Neural progenitor cell (in vitro differentiated cells): ENCODE results near the gene FHAD1. TPM values are rescaled to one million over a fixed set of nuclear protein-coding genes. Genes with fewer than 3 reads are reported as not detected.

Experiments used
- DNase-seq: peaks from one replicate; pipeline ENCODE4 v3.0.0-alpha.2; 2016; ENCODE audit warnings: low spot score
- H2AFZ ChIP-seq: fragments of 200-600 bp; sonication (generic); replicated peaks from 2 replicates; pipeline ENCODE4 v1.6.1; 2016; ENCODE audit warnings: antibody characterized with exemption
- H3F3A ChIP-seq: fragments of 200-600 bp; sonication (generic); 2 replicates; pipeline ENCODE4 v1.6.1; 2016; ENCODE audit warnings: antibody characterized with exemption, low read depth
- H3K27ac ChIP-seq: fragments of 200-600 bp; sonication (generic); 2 replicates; pipeline ENCODE4 v1.5.1; 2016; ENCODE audit warnings: mild to moderate bottlenecking
- H3K27me3 ChIP-seq: fragments of 200-600 bp; sonication (generic); 2 replicates; pipeline ENCODE4 v1.6.1; 2016; ENCODE audit warnings: mild to moderate bottlenecking, moderate library complexity
- H3K36me3 ChIP-seq: fragments of 200-600 bp; sonication (generic); 2 replicates; pipeline ENCODE4 v1.5.1; 2016
- H3K4me1 ChIP-seq: fragments of 200-600 bp; sonication (generic); 2 replicates; pipeline ENCODE4 v1.6.1; 2016; ENCODE audit warnings: mixed run types
- H3K4me2 ChIP-seq: fragments of 200-600 bp; sonication (generic); 2 replicates; pipeline ENCODE4 v1.6.1; 2016
- H3K4me3 ChIP-seq: fragments of 200-600 bp; sonication (generic); 2 replicates; pipeline ENCODE4 v1.5.1; 2016
- H3K79me2 ChIP-seq: fragments of 200-600 bp; sonication (generic); 2 replicates; pipeline ENCODE4 v1.6.1; 2016; ENCODE audit warnings: low read depth
- H3K9ac ChIP-seq: fragments of 200-600 bp; sonication (generic); 2 replicates; pipeline ENCODE4 v1.6.1; 2016
- H3K9me3 ChIP-seq: fragments of 200-600 bp; sonication (generic); 2 replicates; pipeline ENCODE4 v1.5.1; 2016; ENCODE audit warnings: low read depth
- H4K20me1 ChIP-seq: fragments of 200-600 bp; sonication (generic); 2 replicates; pipeline ENCODE4 v1.6.1; 2016; ENCODE audit warnings: low read depth
- H3K27ac Mint-ChIP-seq: 3 replicates; pipeline ENCODE4 v1.8.0; 2021; ENCODE audit warnings: mixed read lengths
- H3K27me3 Mint-ChIP-seq: 2 replicates; pipeline ENCODE4 v1.8.0; 2022; ENCODE audit warnings: low read depth, mild to moderate bottlenecking, inconsistent platforms, moderate library complexity, mixed read lengths; ENCODE audit not compliant: insufficient read depth
- H3K36me3 Mint-ChIP-seq: 3 replicates; pipeline ENCODE4 v1.8.0; 2021; ENCODE audit warnings: mixed read lengths
- H3K4me1 Mint-ChIP-seq: 3 replicates; pipeline ENCODE4 v1.8.0; 2021; ENCODE audit warnings: mixed read lengths
- H3K4me3 Mint-ChIP-seq: 3 replicates; pipeline ENCODE4 v1.8.0; 2021; ENCODE audit warnings: mild to moderate bottlenecking, moderate library complexity, mixed read lengths
- H3K9me3 Mint-ChIP-seq: 3 replicates; pipeline ENCODE4 v1.8.0; 2020; ENCODE audit warnings: mixed read lengths
- EZH2 ChIP-seq: fragments of 200-600 bp; sonication (generic); IDR thresholded peaks from 2 replicates; pipeline ENCODE4 v1.6.1; 2017; ENCODE audit warnings: antibody characterized with exemption, mild to moderate bottlenecking, moderate library complexity
- EZH2phosphoT487 ChIP-seq: fragments of 200-600 bp; sonication (generic); IDR thresholded peaks from 2 replicates; pipeline ENCODE4 v1.6.1; 2017; ENCODE audit warnings: antibody characterized with exemption
- total RNA-seq: library from RNA; depleted of rRNA; stranded (reverse); fragments of >200 nt; gene quantifications from 2 replicates; pipeline ENCODE4 v1.2.3, GENCODE V29; 2015; ENCODE audit warnings: low replicate concordance
- TF ChIP-seq, protein P1 (sequence below): fragments of 200-600 bp; sonication (generic); IDR thresholded peaks from 2 replicates; pipeline ENCODE4 v1.5.1; 2017; ENCODE audit warnings: antibody characterized with exemption, mild to moderate bottlenecking

The FHAD1 gene
- total RNA-seq: 2.9 and 9.1 TPM in 2 replicates

DNA sequence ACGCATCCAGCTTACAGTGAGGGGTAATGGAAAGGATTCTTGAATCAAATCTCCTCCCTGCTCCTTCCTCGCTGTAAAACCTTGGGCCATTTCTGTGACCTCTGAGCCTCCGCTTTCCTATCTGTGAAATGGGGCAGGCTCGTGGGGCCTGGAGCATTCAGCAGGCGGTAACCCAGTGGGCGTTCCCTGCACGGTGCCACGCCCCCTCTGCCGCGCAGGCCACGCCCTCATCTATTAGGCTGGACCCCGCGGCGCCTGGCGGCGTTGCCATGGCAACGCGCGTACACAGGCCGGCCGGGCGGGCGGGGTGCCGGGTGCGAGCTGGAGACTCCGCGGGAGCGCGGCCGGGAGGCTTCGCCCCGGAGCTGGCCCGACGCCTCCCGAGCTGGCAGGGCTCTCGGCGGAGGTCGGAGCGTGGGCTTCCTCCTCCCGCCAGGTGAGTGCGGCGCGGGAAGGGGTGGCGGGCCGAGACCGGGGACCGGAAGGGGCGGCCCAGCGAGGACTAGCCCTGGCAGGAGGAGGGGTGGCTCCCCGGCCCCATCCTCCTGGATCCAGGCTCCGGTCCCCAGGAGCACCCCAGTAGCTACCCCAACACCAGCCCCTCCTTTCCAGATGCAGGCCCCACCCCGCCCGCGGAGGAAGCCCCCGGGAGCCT, at the start of gene FHAD1:
Gene FHAD1 (plus strand): TSS at position 264 of the 655 bp plus-strand sequence. CDS start 4,562 bp downstream, outside the sequence.
- peaks cover 41% of the 10 kb centered on the region for H3K4me1 Mint-ChIP-seq
- H3K27ac Mint-ChIP-seq: peak within 1 kb of the TSS; percentile 80
- H3K4me2 ChIP-seq: peak within 1 kb of the TSS; percentile 90
- H2AFZ ChIP-seq: peak within 1 kb of the TSS; percentile 99
- peak within 1 kb of the TSS; percentile 72 for H3K4me3 ChIP-seq
- peak within 1 kb of the TSS; percentile 90 for H3K4me3 Mint-ChIP-seq
- no peaks in the 10 kb centered on the region for H3K9me3 ChIP-seq
- H3F3A ChIP-seq: peaks cover 13% of the 10 kb centered on the region
- H3K27me3 ChIP-seq: peaks cover 4% of the 10 kb centered on the region
- no peaks in the 10 kb centered on the region for H3K36me3 ChIP-seq
- peak; percentile 92 for DNase-seq
- TF ChIP-seq, protein P1, sequence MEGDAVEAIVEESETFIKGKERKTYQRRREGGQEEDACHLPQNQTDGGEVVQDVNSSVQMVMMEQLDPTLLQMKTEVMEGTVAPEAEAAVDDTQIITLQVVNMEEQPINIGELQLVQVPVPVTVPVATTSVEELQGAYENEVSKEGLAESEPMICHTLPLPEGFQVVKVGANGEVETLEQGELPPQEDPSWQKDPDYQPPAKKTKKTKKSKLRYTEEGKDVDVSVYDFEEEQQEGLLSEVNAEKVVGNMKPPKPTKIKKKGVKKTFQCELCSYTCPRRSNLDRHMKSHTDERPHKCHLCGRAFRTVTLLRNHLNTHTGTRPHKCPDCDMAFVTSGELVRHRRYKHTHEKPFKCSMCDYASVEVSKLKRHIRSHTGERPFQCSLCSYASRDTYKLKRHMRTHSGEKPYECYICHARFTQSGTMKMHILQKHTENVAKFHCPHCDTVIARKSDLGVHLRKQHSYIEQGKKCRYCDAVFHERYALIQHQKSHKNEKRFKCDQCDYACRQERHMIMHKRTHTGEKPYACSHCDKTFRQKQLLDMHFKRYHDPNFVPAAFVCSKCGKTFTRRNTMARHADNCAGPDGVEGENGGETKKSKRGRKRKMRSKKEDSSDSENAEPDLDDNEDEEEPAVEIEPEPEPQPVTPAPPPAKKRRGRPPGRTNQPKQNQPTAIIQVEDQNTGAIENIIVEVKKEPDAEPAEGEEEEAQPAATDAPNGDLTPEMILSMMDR: no peak
- no peak for TF ChIP-seq EZH2
- no peak for TF ChIP-seq EZH2phosphoT487
- peaks cover 8% of the 10 kb centered on the region for H3K9me3 Mint-ChIP-seq
- H4K20me1 ChIP-seq: no peaks in the 10 kb centered on the region
- no peaks in the 10 kb centered on the region for H3K79me2 ChIP-seq
- no peaks in the 10 kb centered on the region for H3K36me3 Mint-ChIP-seq
- H3K27ac ChIP-seq: no peak within 1 kb of the TSS
- H3K27me3 Mint-ChIP-seq: peaks cover 10% of the 10 kb centered on the region
- H3K9ac ChIP-seq: peak within 1 kb of the TSS; percentile 29
- peaks cover 14% of the 10 kb centered on the region for H3K4me1 ChIP-seq

DNA sequence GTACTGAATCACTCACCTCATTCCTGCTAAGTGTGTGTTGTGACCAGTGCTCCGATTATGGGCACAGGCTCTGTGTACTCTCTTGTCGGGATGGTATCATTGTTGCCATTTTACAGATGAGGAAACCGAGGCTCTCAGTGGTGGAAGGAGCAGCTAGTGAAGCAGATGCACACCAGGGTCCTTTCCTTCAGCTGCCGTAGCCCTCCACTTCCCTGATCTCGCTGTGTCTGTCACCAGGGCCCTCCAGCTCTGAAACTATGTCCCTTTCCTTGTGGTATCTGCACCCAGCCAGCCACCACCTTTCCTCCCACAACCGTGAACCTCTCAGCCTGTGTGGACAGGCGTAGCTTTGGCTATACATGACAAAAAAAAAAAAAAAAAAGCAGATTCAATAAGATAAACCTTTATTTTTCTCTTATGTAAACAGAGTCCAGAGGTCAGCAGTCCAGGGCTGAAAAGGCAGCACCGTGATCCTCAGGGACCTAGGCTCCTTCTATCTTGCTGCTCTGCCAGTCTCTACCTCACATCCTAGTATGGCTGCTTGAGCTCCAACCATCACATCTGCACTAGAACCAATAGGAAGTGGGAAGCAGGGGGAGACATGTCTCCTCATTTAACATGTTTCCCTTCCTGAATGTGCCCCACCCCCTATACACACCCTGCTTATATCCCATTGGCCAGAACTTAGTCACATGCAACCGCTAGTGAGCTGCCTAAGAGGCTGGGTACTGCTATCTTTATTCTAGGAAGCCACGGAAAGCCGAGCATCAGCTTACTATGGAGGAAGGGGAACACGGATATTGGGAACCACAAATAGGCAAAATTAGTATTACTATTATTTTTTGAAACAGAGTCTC, 49.2 kb upstream of the FHAD1 start:
- Histone ChIP-seq H3K4me1 (peaks cover 10% of the 10 kb centered on the region), H3K27me3 (no peaks in the 10 kb centered on the region), H3F3A (peaks cover 21% of the 10 kb centered on the region), H3K9ac (no peak overlapping the region), H3K9me3 (no peaks in the 10 kb centered on the region), H3K4me2 (no peak overlapping the region), H3K27ac (no peak overlapping the region), H3K36me3 (no peaks in the 10 kb centered on the region), H3K4me3 (no peak overlapping the region), H3K79me2 (no peaks in the 10 kb centered on the region), H4K20me1 (no peaks in the 10 kb centered on the region), H2AFZ (peak overlapping the region; percentile 23)
- Mint-ChIP-seq H3K27ac (peak overlapping the region; percentile 50), H3K4me3 (no peak overlapping the region), H3K36me3 (no peaks in the 10 kb centered on the region), H3K27me3 (peaks cover 6% of the 10 kb centered on the region), H3K4me1 (peaks cover 53% of the 10 kb centered on the region), H3K9me3 (no peaks in the 10 kb centered on the region)
- no peak for DNase-seq
- TF ChIP-seq, protein P1: no peak
- TF ChIP-seq EZH2 (no peak), EZH2phosphoT487 (no peak)

DNA sequence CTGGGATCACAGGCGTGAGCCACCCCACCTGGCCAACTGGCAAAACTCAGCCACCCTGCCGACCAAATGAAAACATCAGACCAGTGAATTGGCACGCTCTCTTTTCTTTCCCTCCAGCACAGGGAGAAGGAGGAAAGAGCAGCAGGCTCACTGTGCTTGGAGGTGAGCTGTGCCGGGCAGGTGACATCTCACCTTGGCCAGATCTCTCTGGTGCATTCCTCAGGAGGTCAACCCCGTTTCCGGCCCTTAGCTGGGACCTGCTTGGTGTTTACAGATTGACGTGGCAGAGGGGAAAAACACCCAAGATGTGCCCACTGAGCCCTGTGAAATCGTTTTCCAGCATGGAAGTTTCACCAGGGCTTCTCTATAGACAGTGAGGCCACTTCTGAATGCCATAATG, 48.3 kb upstream of the FHAD1 start:
- Mint-ChIP-seq H3K36me3 (no peaks in the 10 kb centered on the region), H3K4me1 (peaks cover 56% of the 10 kb centered on the region), H3K27me3 (peaks cover 6% of the 10 kb centered on the region), H3K27ac (no peak overlapping the region), H3K4me3 (no peak overlapping the region), H3K9me3 (no peaks in the 10 kb centered on the region)
- H3F3A ChIP-seq: peaks cover 21% of the 10 kb centered on the region
- no peak overlapping the region for H3K4me3 ChIP-seq
- H3K9ac ChIP-seq: no peak overlapping the region
- H3K9me3 ChIP-seq: no peaks in the 10 kb centered on the region
- no peaks in the 10 kb centered on the region for H3K79me2 ChIP-seq
- no peak overlapping the region for H3K27ac ChIP-seq
- H4K20me1 ChIP-seq: no peaks in the 10 kb centered on the region
- no peaks in the 10 kb centered on the region for H3K27me3 ChIP-seq
- H2AFZ ChIP-seq: no peak overlapping the region
- no peak overlapping the region for H3K4me2 ChIP-seq
- H3K36me3 ChIP-seq: no peaks in the 10 kb centered on the region
- H3K4me1 ChIP-seq: peaks cover 10% of the 10 kb centered on the region
- DNase-seq: no peak
- no peak for TF ChIP-seq EZH2
